NOMO-1 treated with dmso at 0.1 percent for 144 hours (cell line): ENCODE measurements around the gene SBF1.

Experiments
- DNase-seq: peaks from one replicate; lab custom pipeline; 2025; ENCODE audit not compliant: unreplicated experiment; lab: John Stamatoyannopoulos, UW

The SBF1 gene

GRCh38 chr22:50507421-50507990 lies 32.7 kb upstream of the SBF1 start, which contains the start of gene LMF2:
TSS of gene LMF2 (minus strand) at chr22:50507702. CDS start at chr22:50507675, 27 bp downstream.
- peak; percentile 86 for DNase-seq

- DNase-seq, result no peak
Observed at GRCh38 chr22:50506611-50507420, 32.0 kb upstream of the SBF1 start.

GRCh38 chr22:50505776-50506610 lies 31.2 kb upstream of the SBF1 start:
- no peak for DNase-seq

- no peak for DNase-seq
Observed at GRCh38 chr22:50505276-50505775, 30.5 kb upstream of the SBF1 start.

- DNase-seq, result no peak
Observed at GRCh38 chr22:50504369-50505211, 29.8 kb upstream of the SBF1 start.

GRCh38 chr22:50503475-50504145 lies 28.8 kb upstream of the SBF1 start:
- DNase-seq, result no peak

GRCh38 chr22:50502628-50503474 lies 28.0 kb upstream of the SBF1 start:
- DNase-seq, result no peak

GRCh38 chr22:50502096-50502495 lies 27.3 kb upstream of the SBF1 start:
- DNase-seq, result no peak

- no peak for DNase-seq
Observed at GRCh38 chr22:50500452-50500851, 25.6 kb upstream of the SBF1 start.

GRCh38 chr22:50498322-50498890 lies 23.6 kb upstream of the SBF1 start:
- DNase-seq, result peak; percentile 39

- DNase-seq, result no peak
Observed at GRCh38 chr22:50497093-50497492, 22.3 kb upstream of the SBF1 start.

GRCh38 chr22:50490531-50491308 lies 15.9 kb upstream of the SBF1 start:
- no peak for DNase-seq

- no peak for DNase-seq
Observed at GRCh38 chr22:50489363-50490243, 14.8 kb upstream of the SBF1 start.

GRCh38 chr22:50488886-50489285 lies 14.1 kb upstream of the SBF1 start:
- DNase-seq, result no peak

- DNase-seq, result no peak
Observed at GRCh38 chr22:50488006-50488677, 13.3 kb upstream of the SBF1 start.

GRCh38 chr22:50487290-50488005 lies 12.6 kb upstream of the SBF1 start:
- no peak for DNase-seq
